Subcutaneous abdominal adipose tissue (tissue), 5 donors: ENCODE data around the gene CALHM2.

Experiments
- H3K27ac ChIP-seq: one replicate; pipeline ENCODE4 v1.7.0; 2013; ENCODE audit warnings: low read depth, mild to moderate bottlenecking, inconsistent platforms, low read length, moderate library complexity
- H3K27me3 ChIP-seq, 5 donors: one replicate each; pipeline ENCODE4 v1.7.0; 2013; ENCODE audit warnings: low read length in 5 of 5, inconsistent platforms in 1 of 5; ENCODE audit not compliant: control insufficient read depth in 5 of 5, insufficient read depth in 4 of 5
- H3K36me3 ChIP-seq, 5 donors: one replicate each; pipeline ENCODE4 v1.7.0; 2013; ENCODE audit warnings: low read length in 5 of 5; ENCODE audit not compliant: control insufficient read depth in 5 of 5, insufficient read depth in 5 of 5
- H3K4me1 ChIP-seq, 5 donors: one replicate each; pipeline ENCODE4 v1.7.0; 2013; ENCODE audit warnings: low read length in 5 of 5, mild to moderate bottlenecking in 3 of 5, moderate library complexity in 1 of 5; ENCODE audit not compliant: control insufficient read depth in 5 of 5, insufficient read depth in 5 of 5
- H3K4me3 ChIP-seq, 5 donors: one replicate each; pipeline ENCODE4 v1.7.0; 2013; ENCODE audit warnings: low read length in 5 of 5, low read depth in 1 of 5
- H3K9ac ChIP-seq, 5 donors: one replicate each; pipeline ENCODE4 v1.7.0; 2013; ENCODE audit warnings: low read length in 5 of 5, mild to moderate bottlenecking in 4 of 5, moderate library complexity in 3 of 5
- H3K9me3 ChIP-seq, 5 donors: one replicate each; pipeline ENCODE4 v1.7.0; 2013; ENCODE audit warnings: low read length in 5 of 5; ENCODE audit not compliant: control insufficient read depth in 5 of 5
- donor health status: healthy.
- donor health status: healthy.
- donor health status: healthy.
- donor health status: healthy.
- donor health status: healthy.

CALHM2 gene

DNA sequence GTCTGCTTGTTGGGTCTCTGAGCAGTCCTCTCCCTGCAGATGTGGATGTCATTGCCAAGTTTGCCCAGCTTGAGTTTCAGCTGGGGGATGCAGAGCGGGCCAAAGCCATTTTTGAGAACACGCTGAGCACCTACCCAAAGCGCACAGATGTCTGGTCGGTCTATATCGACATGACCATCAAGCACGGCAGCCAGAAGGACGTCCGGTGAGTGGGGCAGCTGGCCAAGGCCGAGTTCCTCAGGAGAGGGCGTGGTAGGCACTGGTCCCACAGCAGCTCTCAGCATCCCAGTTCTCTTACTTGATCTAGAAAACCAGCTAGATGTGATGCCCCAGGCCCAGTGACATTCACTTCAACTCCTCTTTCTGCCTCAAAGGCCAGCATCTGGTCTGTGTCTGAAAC lies 7.7 kb downstream of the CALHM2 start:
- H3K27me3 ChIP-seq: peaks cover 0 to 1% (median 0%) of the 10 kb centered on the region in 5 donors
- peaks cover 0 to 84% (median 80%) of the 10 kb centered on the region in 5 donors for H3K36me3 ChIP-seq
- no peak overlapping the region for H3K9ac ChIP-seq
- H3K4me3 ChIP-seq: no peak overlapping the region
- H3K27ac ChIP-seq: peak overlapping the region; percentile 92
- peaks cover 27 to 78% (median 62%) of the 10 kb centered on the region in 5 donors for H3K4me1 ChIP-seq
- no peaks in the 10 kb centered on the region for H3K9me3 ChIP-seq

DNA sequence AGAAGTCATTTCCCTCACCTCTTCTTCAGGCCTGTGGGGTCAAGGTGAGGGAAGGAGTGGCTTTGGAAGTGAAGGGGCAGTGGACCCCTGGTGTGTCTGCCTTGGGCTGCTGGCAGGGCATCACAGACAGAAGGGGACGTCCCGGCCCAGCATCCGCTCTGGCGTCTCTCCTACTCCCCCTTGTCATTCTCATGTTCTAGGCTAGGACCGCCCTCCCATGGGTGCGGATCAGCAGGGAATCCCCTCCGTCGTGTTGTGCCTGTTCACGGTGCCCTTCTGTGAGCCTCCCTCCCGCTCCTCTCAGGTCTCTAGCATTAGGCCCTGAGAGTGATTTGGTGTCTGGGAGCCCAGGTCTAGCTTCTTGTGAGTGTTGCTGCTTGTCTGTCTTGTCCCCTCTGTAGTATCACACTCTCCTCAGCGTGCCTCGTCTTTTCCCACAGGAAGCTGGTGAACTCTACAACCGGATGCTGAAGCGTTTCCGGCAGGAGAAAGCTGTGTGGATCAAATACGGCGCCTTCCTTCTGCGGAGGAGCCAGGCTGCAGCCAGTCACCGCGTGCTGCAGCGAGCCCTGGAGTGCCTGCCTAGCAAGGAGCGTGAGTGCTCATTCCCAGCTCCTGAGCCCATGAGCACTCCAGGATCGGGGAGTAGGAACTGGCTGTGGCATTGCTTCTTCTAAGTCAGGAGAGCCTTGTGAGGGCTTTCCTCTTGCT lies 8.5 kb downstream of the CALHM2 start:
- H3K36me3 ChIP-seq: peaks cover 3 to 83% (median 79%) of the 10 kb centered on the region in 5 donors
- H3K27ac ChIP-seq: peak overlapping the region; percentile 41
- no peak overlapping the region for H3K4me3 ChIP-seq
- peaks cover 24 to 70% (median 53%) of the 10 kb centered on the region in 5 donors for H3K4me1 ChIP-seq
- H3K9me3 ChIP-seq: no peaks in the 10 kb centered on the region
- no peaks in the 10 kb centered on the region for H3K27me3 ChIP-seq
- no peak overlapping the region for H3K9ac ChIP-seq

DNA sequence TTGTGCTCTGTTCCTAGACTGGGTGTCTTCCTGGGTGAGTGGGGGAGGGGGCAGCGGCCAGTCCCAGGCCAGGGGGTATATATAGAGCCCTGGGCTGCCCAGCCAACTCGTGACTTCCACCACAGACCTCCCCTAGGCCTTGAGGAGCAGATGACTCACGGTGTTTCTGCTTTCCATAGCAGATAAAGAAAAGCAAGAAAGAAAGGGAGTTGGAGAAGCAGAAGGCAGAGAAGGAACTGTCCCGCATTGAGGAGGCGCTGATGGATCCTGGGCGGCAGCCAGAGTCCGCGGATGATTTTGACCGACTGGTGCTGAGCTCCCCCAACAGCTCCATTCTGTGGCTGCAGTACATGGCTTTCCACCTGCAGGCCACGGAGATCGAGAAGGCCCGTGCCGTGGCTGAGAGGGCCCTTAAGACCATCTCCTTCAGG lies 10.1 kb downstream of the CALHM2 start:
- Histone ChIP-seq H3K4me1 (peaks cover 15 to 57% (median 39%) of the 10 kb centered on the region in 5 donors), H3K4me3 (no peak overlapping the region), H3K9me3 (no peaks in the 10 kb centered on the region), H3K9ac (peak overlapping the region in 1 of 5 donors; percentile 7), H3K36me3 (peaks cover 3 to 87% (median 80%) of the 10 kb centered on the region in 5 donors), H3K27ac (peak overlapping the region; percentile 30), H3K27me3 (no peaks in the 10 kb centered on the region)

DNA sequence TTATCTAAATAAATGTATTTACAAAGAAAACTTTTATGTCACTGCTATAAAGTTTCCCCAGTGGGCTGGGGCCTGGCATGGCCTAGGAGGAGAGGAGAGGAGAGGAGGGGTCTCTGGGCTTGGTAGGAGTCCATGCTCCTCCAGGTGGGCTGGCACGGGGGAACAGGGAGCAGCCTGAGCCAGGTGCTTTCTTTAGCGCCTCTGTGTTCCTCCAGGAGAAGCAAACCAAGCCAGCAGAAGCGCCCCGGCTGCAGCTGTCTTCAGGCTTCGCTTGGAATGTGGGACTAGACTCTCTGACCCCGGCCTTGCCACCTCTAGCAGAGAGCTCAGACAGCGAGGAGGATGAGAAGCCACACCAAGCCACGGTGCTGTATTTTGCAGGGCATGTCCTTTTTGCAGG lies 10.6 kb downstream of the CALHM2 start:
- H3K4me1 ChIP-seq: peaks cover 13 to 53% (median 35%) of the 10 kb centered on the region in 5 donors

DNA sequence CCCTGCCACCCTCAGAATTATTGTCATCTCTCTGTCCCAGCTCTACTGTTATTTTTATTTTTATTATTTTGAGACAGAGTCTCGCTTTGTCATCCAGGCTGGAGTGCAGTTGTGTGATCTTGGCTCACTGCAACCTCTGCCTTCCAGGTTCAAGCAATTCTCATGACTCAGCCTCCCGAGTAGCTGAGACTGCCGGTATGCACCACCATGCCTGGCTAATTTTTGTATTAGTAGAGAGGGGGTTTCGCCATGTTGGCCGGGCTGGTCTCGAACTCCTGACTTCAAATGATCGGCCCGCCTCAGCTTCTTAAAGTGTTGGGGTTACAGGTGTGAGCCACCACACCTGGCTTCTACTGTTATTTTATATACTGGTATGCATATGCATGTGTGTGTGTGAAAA lies 11.0 kb downstream of the CALHM2 start:
- Histone ChIP-seq H3K27ac (no peak overlapping the region), H3K9me3 (no peaks in the 10 kb centered on the region), H3K36me3 (peaks cover 3 to 88% (median 79%) of the 10 kb centered on the region in 5 donors), H3K4me3 (no peak overlapping the region), H3K4me1 (peaks cover 9 to 48% (median 31%) of the 10 kb centered on the region in 5 donors), H3K9ac (no peak overlapping the region), H3K27me3 (no peaks in the 10 kb centered on the region)

More for the DNA sequence above, 10.6 kb downstream of the CALHM2 start:
- H3K36me3 ChIP-seq: peaks cover 3 to 87% (median 80%) of the 10 kb centered on the region in 5 donors
- H3K4me3 ChIP-seq: no peak overlapping the region
- H3K9ac ChIP-seq: no peak overlapping the region
- H3K27ac ChIP-seq: no peak overlapping the region
- H3K9me3 ChIP-seq: no peaks in the 10 kb centered on the region
- no peaks in the 10 kb centered on the region for H3K27me3 ChIP-seq

DNA sequence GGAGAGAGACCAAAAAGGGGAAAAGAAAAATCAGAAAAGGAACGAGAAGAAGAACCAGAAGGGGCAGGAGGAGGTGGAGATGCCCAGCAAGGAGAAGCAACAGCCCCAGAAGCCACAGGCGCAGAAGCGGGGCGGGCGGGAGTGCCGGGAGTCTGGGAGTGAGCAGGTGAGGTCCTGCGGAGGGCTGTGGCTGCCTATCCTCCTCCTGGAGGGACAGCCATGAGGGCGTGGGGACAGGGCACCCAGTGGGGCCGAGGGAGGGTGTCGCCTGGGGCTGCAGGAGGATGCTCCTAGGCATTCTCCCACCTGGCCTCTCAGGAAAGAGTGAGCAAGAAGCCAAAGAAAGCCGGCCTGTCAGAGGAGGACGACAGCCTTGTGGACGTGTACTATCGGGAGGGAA lies 11.8 kb downstream of the CALHM2 start:
- H3K9ac ChIP-seq: no peak overlapping the region

DNA sequence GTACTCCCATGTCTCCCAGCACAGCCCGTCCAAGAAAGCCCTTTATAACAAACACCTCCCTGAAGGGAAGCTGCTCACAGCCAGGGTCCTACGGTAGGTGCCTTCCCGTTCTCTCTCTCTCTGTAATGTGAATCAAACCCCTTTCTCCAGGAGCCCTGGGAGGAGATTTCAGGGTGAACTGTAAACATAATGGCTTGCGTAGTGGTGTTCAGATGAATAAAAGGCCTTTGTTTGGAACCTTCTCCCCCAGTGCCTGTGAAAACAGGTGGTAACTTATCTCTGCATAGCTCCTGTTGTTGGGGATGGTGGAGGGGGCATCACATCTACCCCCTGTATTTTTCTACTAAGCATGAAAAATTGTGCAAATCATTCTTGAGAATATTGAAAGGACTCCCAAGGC lies 12.4 kb downstream of the CALHM2 start:
- Histone ChIP-seq H3K27me3 (no peaks in the 10 kb centered on the region), H3K4me3 (no peak overlapping the region), H3K4me1 (peaks cover 3 to 34% (median 17%) of the 10 kb centered on the region in 5 donors), H3K27ac (no peak overlapping the region), H3K9ac (no peak overlapping the region), H3K36me3 (peaks cover 3 to 82% (median 74%) of the 10 kb centered on the region in 5 donors), H3K9me3 (no peaks in the 10 kb centered on the region)

More for the DNA sequence above, 11.8 kb downstream of the CALHM2 start:
- Histone ChIP-seq H3K4me1 (peaks cover 3 to 41% (median 23%) of the 10 kb centered on the region in 5 donors), H3K27ac (no peak overlapping the region), H3K27me3 (no peaks in the 10 kb centered on the region), H3K36me3 (peaks cover 3 to 85% (median 78%) of the 10 kb centered on the region in 5 donors), H3K9me3 (no peaks in the 10 kb centered on the region), H3K4me3 (no peak overlapping the region)

DNA sequence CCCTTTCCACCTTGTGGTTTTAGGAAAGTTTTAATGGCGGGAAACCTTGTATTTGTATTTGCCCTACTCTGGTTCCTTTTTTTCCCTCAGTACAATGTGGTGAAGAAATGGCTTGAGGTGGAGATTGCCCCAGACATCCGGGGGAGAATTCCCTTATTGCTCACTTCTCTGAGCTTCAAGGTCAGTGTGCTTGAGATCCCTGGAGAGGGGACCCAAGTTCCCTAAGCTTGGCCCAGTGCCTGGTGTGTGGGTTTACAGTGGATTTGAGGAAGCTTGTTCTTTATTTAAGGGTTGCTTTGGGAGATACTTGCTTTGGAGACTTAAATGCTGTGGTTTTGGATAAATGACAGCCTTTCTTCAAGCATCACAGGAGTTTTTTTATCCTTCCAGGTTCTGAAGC lies 18.3 kb downstream of the CALHM2 start:
- peaks cover 18 to 73% (median 55%) of the 10 kb centered on the region in 5 donors for H3K36me3 ChIP-seq
- H3K27ac ChIP-seq: no peak overlapping the region
- H3K27me3 ChIP-seq: no peaks in the 10 kb centered on the region
- peaks cover 0 to 12% (median 5%) of the 10 kb centered on the region in 5 donors for H3K4me1 ChIP-seq
- no peak overlapping the region for H3K9ac ChIP-seq
- no peak overlapping the region for H3K4me3 ChIP-seq
- H3K9me3 ChIP-seq: no peaks in the 10 kb centered on the region

DNA sequence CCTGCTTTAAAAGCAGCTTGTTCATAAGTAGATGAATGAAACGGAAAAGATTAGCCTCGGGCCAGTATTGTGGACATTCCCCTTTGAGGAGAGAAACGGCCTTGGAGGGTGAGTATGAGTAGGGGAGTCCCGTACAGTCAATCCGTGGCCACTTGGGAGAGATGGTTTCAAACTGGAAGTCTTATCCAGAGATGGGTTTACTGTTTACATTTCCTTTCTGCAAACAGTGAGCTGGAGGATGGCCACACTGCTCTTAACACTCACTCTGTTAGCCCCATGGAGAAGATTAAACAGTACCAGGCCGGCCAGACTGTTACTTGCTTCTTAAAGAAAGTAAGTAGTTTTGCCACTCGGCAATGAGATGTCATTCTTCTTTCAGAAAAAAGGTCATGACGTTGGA lies 20.3 kb downstream of the CALHM2 start:
- H3K9ac ChIP-seq: no peak overlapping the region
- H3K36me3 ChIP-seq: peaks cover 24 to 73% (median 56%) of the 10 kb centered on the region in 5 donors
- no peaks in the 10 kb centered on the region for H3K9me3 ChIP-seq
- no peaks in the 10 kb centered on the region for H3K27me3 ChIP-seq
- H3K27ac ChIP-seq: no peak overlapping the region
- peaks cover 0 to 12% (median 5%) of the 10 kb centered on the region in 5 donors for H3K4me1 ChIP-seq
- no peak overlapping the region for H3K4me3 ChIP-seq

DNA sequence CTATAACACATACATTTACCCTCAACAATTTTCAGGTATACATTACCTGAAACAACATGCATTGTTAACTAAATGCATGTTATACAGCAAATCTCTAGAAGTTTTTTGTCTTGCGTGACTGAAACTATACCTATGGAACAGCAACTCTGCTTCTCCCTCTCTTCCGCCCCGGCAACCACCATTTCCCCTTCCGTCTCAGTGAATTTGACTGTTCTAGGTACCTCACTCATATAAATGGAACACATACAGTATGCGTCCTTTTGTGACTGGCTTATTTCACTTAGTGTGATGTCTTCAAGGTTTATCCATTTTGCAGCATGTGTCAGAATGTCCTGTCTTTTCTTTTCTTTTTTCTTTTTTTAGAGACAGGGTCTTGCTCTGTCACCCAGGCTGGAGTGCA lies 22.5 kb downstream of the CALHM2 start:
- no peak overlapping the region for H3K4me3 ChIP-seq
- H3K36me3 ChIP-seq: peaks cover 27 to 71% (median 58%) of the 10 kb centered on the region in 5 donors
- H3K27ac ChIP-seq: no peak overlapping the region
- peaks cover 0 to 11% (median 5%) of the 10 kb centered on the region in 5 donors for H3K4me1 ChIP-seq
- no peaks in the 10 kb centered on the region for H3K9me3 ChIP-seq
- no peaks in the 10 kb centered on the region for H3K27me3 ChIP-seq
- H3K9ac ChIP-seq: no peak overlapping the region
